Heart left ventricle (tissue), 13 donors: Measurements from ENCODE around the gene DDX27.

Experiments used
- POLR2A ChIP-seq, 2 donors: fragments of 450-650 bp; IDR thresholded peaks; one replicate each; pipeline ENCODE4 v1.6.1; 2017; ENCODE audit warnings: antibody characterized with exemption in 2 of 2, mild to moderate bottlenecking in 2 of 2, moderate library complexity in 2 of 2
- TF ChIP-seq, protein P1 (sequence below), 12 donors: fragments of 200-600 bp; sonication (generic) in 4 of 12; IDR thresholded peaks; one replicate each; pipeline versions ENCODE4 v1.5.0 to v1.8.0; 2018 to 2022; ENCODE audit warnings: antibody characterized with exemption in 12 of 12, mild to moderate bottlenecking in 5 of 12
- donor health status: ischemic (EF 13 %, LVEDD 7.1; RV severe dilation, severe dysfunction).
- donor health status: DM: no; HTN: yes; CAD: no.
- donor health status: DM: no; HTN: no; CAD: no.
- donor health status: ischemic (EF 25% LVEDD 6.9; RV normal size, moderate dysfunction).
- donor health status: ischemic (EF 25% LVEDD 5.7; RV mildly dilated, moderate dysfunction).
- donor health status: ischemic (EF 35%, LVEDD 5.7; RV mildly dilated, moderate dysfunction).
- donor health status: nonischemic (EF 11% LVEDD 7.7; RV severe dilation, severe dysfunction).
- donor health status: DM: yes; HTN: yes; CAD: no.
- donor health status: PGD.
- donor health status: ischemic (EF 29% LVEDD 5.4; RV normal size, mild dysfunction).
- donor health status: nonischemic (EF 23%, LVEDD 6.1; RV moderate dilation, normal function).

DNA sequence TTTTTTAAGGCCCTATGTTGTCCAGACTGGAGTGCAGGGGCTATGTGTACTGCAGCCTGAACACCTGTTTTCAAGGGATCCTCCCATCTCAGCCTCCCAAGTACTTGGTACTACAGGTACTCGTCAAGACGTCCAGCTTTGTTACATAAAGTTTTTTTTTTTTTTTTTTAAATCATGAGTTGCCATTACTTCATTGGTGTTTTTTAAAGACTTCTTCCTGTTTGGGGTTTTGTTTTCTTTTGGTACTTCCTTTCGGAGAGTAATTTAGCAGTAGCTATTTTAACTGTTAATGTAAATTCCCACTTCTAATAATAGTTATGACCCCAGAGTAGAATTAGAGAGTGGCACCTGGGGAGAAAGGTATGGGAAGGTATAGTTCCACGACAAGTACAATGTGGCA, 48.1 kb downstream of the DDX27 start:
- TF ChIP-seq, protein P1, sequence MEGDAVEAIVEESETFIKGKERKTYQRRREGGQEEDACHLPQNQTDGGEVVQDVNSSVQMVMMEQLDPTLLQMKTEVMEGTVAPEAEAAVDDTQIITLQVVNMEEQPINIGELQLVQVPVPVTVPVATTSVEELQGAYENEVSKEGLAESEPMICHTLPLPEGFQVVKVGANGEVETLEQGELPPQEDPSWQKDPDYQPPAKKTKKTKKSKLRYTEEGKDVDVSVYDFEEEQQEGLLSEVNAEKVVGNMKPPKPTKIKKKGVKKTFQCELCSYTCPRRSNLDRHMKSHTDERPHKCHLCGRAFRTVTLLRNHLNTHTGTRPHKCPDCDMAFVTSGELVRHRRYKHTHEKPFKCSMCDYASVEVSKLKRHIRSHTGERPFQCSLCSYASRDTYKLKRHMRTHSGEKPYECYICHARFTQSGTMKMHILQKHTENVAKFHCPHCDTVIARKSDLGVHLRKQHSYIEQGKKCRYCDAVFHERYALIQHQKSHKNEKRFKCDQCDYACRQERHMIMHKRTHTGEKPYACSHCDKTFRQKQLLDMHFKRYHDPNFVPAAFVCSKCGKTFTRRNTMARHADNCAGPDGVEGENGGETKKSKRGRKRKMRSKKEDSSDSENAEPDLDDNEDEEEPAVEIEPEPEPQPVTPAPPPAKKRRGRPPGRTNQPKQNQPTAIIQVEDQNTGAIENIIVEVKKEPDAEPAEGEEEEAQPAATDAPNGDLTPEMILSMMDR (IDR thresholded peaks at IDR 0.05): no peak
- TF ChIP-seq POLR2A (IDR thresholded peaks at IDR 0.05): no peak
